Stimulated activated naive CD8-positive, alpha-beta T cell treated with anti-CD3 and anti-CD28 coated beads, Interleukin-15, Interleukin-2, amounts not matched to agents 100 U/mL and 50 U/mL, for 24 hours (primary cell): ENCODE measurements around the gene UBB.

Experiments
- ATAC-seq: fragments of 150-1000 bp; cut with Tn5 transposase; one replicate; pipeline ENCODE4 v1.10.0; 2021
- DNase-seq: peaks from one replicate; pipeline ENCODE4 v3.0.0; 2021

The UBB gene

DNA sequence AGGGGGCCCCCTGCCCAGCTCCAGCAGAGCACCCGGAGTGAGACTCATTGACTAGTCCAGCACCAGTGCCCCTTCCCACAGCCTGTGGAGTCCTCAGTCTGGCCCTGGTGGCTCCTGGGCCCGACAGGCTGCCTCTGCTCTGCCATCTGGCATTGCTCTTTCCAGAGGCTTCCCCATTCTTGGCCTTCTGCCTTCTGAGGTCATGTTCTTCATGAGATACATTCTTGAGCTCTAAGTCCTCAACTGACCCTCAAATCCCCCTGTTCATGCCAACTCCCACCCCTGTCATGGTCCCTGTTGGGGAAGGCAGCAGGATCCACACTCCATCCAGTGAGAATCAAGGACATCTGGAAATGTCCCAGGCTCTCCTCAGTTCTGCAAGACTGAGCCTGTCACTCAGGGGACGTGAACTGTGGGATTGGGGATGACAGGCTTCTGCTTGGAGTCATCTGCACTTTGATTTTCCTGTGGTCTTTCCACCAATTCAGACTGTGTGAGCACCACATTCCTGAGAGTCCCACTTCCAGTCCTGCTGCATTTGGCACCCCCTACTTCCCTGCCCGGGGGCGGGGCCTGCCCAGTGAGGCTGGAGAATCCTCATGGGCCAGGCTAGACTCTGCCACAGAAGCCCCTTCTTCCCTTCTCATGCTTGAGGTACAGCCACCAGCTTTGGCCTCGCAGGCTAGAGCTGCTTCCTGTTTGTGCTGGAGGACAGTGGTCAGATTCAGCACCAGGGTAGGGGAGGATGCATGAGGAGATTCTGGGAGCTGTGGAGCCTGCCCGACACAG is 37.2 kb downstream of the UBB start:
- ATAC-seq (no peak), DNase-seq (no peak)

DNA sequence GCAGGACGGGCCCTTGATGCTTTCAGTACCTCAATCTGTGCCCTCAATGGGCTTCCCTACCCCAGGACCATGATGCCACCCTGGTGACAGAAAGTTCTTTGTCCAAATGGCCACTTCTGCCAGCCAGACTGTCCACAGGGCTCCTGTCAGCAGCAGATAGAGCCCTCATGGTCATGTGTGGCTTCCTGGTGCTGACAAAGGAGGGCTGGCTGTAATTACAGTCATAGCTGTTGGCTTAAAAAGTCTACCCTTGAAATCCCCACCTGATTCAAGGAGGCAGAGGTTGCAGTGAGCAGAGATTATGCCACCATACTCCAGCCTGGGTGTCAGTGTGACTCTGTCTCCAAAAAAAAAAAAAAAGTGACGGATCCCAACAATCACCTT is 37.8 kb downstream of the UBB start:
- DNase-seq (peak; percentile 34), ATAC-seq (peak; percentile 38)

DNA sequence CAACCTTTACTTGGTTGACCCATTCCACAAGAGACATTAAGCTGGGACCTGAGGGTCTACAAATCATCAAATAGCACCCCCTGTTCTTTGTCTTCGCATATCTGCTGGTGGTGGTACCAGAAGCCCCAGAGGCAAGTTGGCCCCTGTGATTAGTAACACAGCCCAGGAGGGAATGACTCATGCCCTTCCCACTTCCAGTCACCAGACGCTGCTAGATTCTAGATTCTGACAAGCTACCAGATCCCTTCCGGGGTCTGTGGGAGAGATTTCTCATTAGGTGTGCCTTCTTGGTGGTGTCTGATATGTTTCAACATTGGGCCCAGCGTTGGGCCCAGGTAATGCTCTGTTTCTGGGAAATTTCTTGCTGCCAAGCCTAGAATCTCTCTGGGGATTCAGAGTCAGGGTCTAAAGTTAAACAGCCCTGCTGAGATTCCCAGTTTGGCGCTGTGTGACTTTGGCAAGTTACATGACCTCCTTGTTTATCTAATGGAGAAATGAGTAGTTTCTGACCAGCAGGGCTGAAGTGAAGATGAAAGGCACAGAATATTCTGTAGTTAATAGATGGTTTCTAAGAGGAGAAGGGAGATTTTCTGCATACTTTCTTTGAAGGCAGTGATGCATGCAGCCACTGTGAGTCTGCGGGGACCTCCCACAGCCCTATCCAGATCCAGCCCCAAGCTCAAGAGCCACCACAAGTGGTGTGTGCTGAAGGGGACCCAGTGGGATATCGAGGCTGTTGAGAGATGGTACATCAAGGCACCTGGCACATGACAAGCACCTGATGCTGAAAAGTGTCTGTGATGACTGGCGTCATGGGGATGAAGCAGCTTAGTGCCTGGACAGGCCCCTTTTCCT is 38.4 kb downstream of the UBB start:
- DNase-seq = peak; percentile 73
- peak; percentile 73 for ATAC-seq

DNA sequence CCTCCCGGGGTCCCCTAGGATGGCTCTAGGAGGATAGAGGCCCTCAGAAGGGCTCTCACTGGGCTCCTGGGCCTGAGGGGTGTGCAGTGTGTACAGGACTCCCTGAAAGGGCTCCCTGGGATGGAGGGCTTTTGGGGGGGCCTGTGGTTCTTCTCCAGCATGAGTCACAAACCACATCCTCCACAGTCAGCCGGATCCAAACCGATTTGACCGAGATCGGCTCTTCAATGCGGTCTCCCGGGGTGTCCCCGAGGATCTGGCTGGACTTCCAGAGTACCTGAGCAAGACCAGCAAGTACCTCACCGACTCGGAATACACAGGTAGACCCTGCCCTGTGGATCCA is 39.0 kb downstream of the UBB start:
- DNase-seq (peak; percentile 72), ATAC-seq (peak; percentile 12)

DNA sequence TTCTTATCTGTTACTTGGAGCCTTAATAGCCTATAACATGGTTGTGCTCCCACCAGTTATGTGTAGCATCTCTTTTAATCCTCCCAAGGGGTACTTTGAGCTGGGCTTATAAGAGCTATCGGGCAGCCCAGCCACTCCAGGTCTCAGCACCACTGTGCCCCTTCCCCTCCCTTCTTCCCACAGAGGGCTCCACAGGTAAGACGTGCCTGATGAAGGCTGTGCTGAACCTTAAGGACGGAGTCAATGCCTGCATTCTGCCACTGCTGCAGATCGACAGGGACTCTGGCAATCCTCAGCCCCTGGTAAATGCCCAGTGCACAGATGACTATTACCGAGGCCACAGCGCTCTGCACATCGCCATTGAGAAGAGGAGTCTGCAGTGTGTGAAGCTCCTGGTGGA is 41.5 kb downstream of the UBB start:
- ATAC-seq = no peak
- no peak for DNase-seq

DNA sequence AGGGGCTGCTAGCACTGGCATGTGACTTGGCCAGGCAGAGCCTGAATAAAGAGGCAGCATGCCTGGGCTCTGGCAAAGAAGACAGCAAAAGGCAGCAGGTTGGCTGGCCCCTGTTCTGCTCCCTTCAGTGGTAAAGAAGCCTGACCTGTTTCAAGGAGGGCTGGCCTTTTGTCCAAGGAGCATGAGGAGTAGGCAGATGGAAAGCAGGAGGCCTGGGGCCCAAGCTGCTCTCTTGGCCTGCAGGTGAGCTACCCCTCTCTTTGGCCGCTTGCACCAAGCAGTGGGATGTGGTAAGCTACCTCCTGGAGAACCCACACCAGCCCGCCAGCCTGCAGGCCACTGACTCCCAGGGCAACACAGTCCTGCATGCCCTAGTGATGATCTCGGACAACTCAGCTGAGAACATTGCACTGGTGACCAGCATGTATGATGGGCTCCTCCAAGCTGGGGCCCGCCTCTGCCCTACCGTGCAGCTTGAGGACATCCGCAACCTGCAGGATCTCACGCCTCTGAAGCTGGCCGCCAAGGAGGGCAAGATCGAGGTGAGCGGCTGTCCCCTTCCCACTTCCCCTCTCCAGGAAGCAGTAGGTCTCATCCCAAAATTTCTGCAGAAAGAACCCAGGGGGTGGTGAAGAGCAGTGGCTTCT is 42.5 kb downstream of the UBB start:
- no peak for DNase-seq
- no peak for ATAC-seq

DNA sequence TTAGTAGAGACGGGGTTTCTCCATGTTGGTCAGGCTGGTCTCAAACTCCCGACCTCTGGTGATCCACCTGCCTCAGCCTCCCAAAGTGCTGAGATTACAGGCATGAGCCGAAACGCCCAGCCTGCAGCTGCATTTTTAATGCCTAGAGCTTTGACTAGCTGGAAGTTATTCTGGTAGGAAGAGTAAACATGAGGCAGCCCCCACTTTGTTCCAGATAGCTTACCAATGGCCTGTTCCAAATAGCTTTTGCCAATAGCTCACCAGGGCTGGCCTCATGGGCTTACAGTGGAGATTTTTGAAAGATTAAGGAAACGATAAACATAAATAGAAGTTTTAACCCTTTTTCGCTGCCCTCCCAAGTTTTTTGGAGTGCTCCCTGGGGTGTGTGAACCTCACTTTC is 44.3 kb downstream of the UBB start:
- DNase-seq (no peak), ATAC-seq (no peak)

DNA sequence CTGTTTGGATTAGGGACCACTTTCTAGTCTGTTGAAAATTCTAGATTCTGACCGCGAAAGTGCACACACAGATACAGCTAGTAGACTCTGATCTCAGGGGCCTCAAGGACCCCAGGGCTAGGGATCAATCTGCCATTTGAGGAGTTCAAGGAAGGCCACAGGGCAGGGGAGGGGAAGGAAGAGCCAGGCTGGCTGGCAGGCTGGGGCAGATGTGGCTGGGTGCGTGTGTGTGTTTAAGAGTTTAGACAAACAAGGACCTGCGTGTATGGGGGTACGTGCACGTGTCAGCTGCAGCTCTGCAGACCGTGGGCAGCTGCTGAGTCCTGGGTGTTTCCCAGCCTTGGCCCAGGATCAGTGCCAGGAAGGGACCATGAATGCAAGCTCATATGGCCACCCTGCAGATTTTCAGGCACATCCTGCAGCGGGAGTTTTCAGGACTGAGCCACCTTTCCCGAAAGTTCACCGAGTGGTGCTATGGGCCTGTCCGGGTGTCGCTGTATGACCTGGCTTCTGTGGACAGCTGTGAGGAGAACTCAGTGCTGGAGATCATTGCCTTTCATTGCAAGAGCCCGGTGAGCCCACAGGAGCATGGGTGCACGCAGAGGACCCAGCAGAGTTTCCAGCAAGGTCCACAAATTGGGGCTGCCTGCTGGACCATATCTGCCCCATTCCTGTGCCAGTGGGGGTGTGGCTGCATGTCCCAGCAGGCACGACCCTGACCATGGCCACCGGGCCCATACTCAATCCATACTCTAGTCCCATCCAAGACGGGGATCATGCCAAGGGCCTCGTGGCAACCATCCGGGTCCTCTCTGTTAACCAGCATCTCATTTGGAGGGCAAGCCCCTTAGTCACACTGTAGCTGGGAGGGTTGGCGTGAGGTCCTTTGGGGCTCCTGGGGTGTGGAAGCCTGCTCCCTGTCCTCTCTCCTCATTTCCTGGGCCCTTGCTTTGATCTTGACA is 45.1 kb downstream of the UBB start:
- ATAC-seq = no peak
- DNase-seq = no peak

DNA sequence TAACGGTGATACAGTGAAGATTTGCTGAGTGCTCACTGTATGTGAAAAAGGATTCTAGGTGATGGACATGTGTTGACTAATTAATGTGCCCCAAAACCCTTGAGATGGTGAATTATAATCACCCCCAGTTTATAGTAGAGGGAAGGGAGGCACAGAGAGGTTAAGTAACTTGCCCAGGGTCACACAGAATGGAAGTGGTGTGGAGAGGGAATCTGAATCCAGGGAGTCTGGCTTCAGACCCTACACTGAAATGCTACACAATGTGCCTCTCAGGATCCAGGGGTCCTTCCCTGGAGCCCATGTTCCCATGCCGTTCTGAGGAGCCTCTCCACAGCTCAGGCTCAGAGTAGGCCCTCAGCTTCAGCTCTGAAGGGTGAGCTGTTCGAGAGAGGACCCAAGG is 46.1 kb downstream of the UBB start:
- no peak for DNase-seq
- no peak for ATAC-seq

DNA sequence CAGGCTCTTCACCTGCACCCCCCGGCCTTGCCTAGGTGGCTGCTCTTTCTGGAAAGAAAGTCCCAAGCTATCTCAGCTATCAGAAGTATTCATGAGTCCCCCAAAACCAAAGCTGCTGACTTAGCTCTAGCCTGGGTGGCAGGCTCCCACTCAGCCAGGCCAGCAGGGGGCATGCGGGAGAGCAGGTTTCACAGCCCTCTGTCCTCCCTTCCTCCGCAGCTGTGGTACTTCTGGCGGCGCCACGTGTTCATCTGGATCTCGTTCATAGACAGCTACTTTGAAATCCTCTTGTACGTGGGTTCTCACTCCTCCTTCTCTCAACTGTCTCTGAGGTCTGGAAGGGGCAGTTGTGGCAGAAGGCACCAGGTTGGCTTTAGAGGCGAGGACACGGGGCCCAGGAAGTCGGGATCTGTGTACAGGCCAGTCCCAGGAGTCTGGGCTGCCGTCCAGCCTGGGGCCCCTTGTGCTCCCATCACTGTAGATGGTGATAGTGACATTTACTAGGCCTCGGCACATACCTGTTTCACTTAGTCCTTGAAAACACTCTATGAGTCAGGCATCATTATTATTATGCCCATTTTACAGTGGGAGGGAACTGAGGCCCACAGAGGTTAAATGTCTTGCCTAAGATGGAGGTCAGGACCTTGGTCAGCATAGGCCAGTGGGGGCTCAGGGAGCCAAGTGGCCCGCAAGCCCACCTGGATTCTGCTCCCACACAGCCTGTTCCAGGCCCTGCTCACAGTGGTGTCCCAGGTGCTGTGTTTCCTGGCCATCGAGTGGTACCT is 47.4 kb downstream of the UBB start:
- peak; percentile 72 for DNase-seq
- ATAC-seq = peak; percentile 86

DNA sequence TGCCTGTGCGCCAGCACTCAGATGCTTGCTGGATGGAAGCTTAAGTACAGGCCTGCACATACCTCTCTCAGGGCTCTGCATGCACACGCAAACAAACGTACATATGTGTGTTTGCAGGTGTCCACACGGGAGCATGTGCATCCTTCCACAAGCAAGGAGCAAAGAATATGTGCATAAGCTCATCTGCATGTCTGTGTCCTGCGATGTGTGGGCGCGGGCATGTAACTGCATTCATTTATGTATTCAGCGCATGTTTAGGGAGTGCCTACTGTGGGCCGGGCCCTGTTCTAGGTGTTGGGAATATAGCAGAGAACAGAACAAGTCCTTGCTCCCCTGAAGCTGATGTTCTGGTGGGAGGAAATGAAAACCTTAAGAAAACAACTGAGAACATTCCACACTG is 48.2 kb downstream of the UBB start:
- ATAC-seq (no peak), DNase-seq (no peak)

DNA sequence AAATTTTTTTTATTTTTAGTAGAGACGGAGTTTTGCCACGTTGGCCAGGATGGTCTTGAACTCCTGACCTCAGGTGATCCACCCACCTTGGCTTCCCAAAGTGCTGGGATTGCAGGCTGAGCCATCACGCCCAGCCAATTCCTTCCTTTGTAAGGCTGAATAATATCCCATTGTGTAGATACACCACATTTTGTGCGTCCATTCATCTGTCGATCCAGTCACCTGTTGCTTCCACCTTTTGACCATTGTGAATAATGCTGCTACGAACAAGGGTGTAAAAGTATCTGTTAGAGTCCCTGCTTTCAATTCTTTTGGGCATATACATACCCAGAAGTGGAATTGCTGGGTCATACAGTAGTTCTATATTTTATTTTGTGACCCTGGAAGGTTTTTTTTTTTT is 49.8 kb downstream of the UBB start:
- ATAC-seq = no peak
- DNase-seq = no peak

DNA sequence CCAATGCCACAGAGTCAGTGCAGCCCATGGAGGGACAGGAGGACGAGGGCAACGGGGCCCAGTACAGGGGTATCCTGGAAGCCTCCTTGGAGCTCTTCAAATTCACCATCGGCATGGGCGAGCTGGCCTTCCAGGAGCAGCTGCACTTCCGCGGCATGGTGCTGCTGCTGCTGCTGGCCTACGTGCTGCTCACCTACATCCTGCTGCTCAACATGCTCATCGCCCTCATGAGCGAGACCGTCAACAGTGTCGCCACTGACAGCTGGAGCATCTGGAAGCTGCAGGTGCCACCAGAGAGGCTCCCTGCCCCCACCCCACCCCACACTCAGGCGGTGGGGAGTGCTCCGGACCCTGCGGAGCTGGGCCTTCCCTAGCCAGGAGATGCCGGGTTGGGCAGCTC is 51.1 kb downstream of the UBB start:
- ATAC-seq = no peak
- no peak for DNase-seq
